GM12892 (cell line): ENCODE results near the gene LAMC2.

Experiments used
- POLR2A ChIP-seq: IDR thresholded peaks from 2 replicates; pipeline ENCODE4 v1.6.1; 2011; ENCODE audit warnings: low read depth, low read length, control low read depth
- POLR2AphosphoS5 ChIP-seq: IDR thresholded peaks from 2 replicates; pipeline ENCODE4 v1.6.1; 2011; ENCODE audit warnings: low read depth, low read length, control low read depth
- TAF1 ChIP-seq: IDR thresholded peaks from 2 replicates; pipeline ENCODE4 v1.6.1; 2011; ENCODE audit warnings: low read depth, mild to moderate bottlenecking, control low read depth, low read length, borderline replicate concordance

DNA sequence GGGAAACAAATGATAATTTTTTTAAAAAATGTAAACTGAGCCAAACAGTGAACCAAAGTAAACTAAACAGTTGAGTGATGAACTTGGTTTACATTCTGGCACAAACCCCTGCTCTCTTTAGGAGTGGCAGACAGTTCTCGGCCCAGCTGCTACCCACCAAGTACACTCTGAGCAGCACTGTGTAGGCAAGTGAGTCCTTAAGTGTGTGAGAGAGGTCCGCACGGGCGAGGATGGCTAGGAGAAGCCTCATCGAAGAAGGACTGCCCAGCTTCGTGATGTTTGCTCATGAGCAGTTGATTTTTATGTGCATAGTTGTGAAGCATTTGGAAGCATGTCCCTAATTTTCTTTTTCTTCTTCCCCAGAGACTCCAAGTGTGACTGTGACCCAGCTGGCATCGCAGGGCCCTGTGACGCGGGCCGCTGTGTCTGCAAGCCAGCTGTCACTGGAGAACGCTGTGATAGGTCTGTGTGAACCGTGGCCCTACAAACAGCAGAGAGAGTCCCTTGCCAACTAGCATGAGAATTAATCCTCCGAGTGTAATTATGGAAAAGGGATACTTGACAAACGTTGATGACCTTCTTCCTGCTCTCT lies 32.1 kb downstream of the LAMC2 start:
- TF ChIP-seq POLR2A (no peak), POLR2AphosphoS5 (no peak), TAF1 (no peak)
